IMR-90 (cell line): Measurements from ENCODE around the gene CDC42BPG. TPM values are rescaled to one million over a fixed set of nuclear protein-coding genes. Genes with fewer than 3 reads are reported as not detected.

Experiments used
- ATAC-seq: fragments of 200-7000 bp; cut with Tn5 transposase; 2 replicates; pipeline ENCODE4 v1.9.1; 2020; ENCODE audit warnings: low read depth, mild to moderate bottlenecking, moderate library complexity
- BruUV-seq: library from RNA; stranded (reverse); fragments of 400-500 nt; replicated peaks from 2 replicates; lab custom pipeline; 2021; lab: Mats Ljungman, UMichigan
- CTCF ChIA-PET: fragments of 300-600 bp; formaldehyde crosslinking; extraction: SDS; loops from one replicate; lab custom pipeline; 2021; ENCODE audit warnings: antibody characterized with exemption; lab: Yijun Ruan, JAX
- POLR2A ChIA-PET: fragments of 300-600 bp; sonication (Branson Sonifier 250); formaldehyde crosslinking; loops from one replicate; lab custom pipeline; 2022; ENCODE audit warnings: antibody characterized with exemption; ENCODE audit not compliant: unreplicated experiment; lab: Charles Lee
- DNase-seq: peaks from one replicate; pipeline ENCODE4 v3.0.0; 2013
- H2AFZ ChIP-seq: replicated peaks from 2 replicates; pipeline ENCODE3; 2013; ENCODE audit warnings: low read length, mild to moderate bottlenecking; ENCODE audit not compliant: poor library complexity
- H2AK5ac ChIP-seq: 2 replicates; pipeline ENCODE4 v1.6.1; 2013; ENCODE audit warnings: low read depth, low read length, inconsistent platforms
- H2AK9ac ChIP-seq: replicated peaks from 2 replicates; pipeline ENCODE3; 2013; ENCODE audit warnings: mild to moderate bottlenecking, low read depth, low read length, moderate library complexity; ENCODE audit not compliant: poor library complexity
- H2BK120ac ChIP-seq: 2 replicates; pipeline ENCODE4 v1.6.1; 2013; ENCODE audit warnings: low read depth, low read length, inconsistent platforms
- H2BK15ac ChIP-seq: 3 replicates; pipeline ENCODE4 v1.6.1; 2013; ENCODE audit warnings: low read depth, low read length, inconsistent platforms
- H2BK20ac ChIP-seq: 2 replicates; pipeline ENCODE4 v1.6.1; 2013; ENCODE audit warnings: low read depth, mild to moderate bottlenecking, inconsistent platforms, low read length, moderate library complexity
- H2BK5ac ChIP-seq: 2 replicates; pipeline ENCODE4 v1.6.1; 2013; ENCODE audit warnings: mild to moderate bottlenecking, low read depth, low read length, inconsistent platforms; ENCODE audit not compliant: poor library complexity, severe bottlenecking
- H3K14ac ChIP-seq: replicated peaks from 2 replicates; pipeline ENCODE4 v1.6.1; 2013; ENCODE audit warnings: low read depth, low read length, inconsistent platforms
- H3K18ac ChIP-seq: 2 replicates; pipeline ENCODE4 v1.6.1; 2013; ENCODE audit warnings: low read depth, low read length, control low read depth
- H3K23ac ChIP-seq: 2 replicates; pipeline ENCODE4 v1.6.1; 2013; ENCODE audit warnings: low read depth, low read length, inconsistent platforms
- H3K27ac ChIP-seq: 2 replicates; pipeline ENCODE4 v1.5.1; 2013; ENCODE audit warnings: mild to moderate bottlenecking, control low read depth, low read length; ENCODE audit not compliant: insufficient read depth
- H3K27me3 ChIP-seq: 2 replicates; pipeline ENCODE4 v1.6.1; 2013; ENCODE audit warnings: low read length; ENCODE audit not compliant: control insufficient read depth, insufficient read depth
- H3K36me3 ChIP-seq: 2 replicates; pipeline ENCODE4 v1.6.1; 2013; ENCODE audit warnings: low read length, mixed read lengths; ENCODE audit not compliant: control insufficient read depth, insufficient read depth
- H3K4ac ChIP-seq: 2 replicates; pipeline ENCODE4 v1.6.1; 2013; ENCODE audit warnings: low read depth, low read length, inconsistent platforms
- H3K4me1 ChIP-seq: 2 replicates; pipeline ENCODE4 v1.6.1; 2013; ENCODE audit warnings: low read length, mixed read lengths; ENCODE audit not compliant: control insufficient read depth, insufficient read depth
- H3K4me2 ChIP-seq: 2 replicates; pipeline ENCODE4 v1.6.1; 2013; ENCODE audit warnings: low read depth, mild to moderate bottlenecking, control low read depth, low read length, moderate library complexity
- H3K4me3 ChIP-seq: 2 replicates; pipeline ENCODE4 v1.5.1; 2013; ENCODE audit warnings: low read depth, mild to moderate bottlenecking, control low read depth, low read length, moderate library complexity; ENCODE audit not compliant: insufficient read depth
- H3K56ac ChIP-seq: 2 replicates; pipeline ENCODE4 v1.6.1; 2013; ENCODE audit warnings: low read length, inconsistent platforms; ENCODE audit not compliant: insufficient read depth; ENCODE audit errors: extremely low read depth
- H3K79me1 ChIP-seq, 2 experiments: 2 replicates each; pipeline ENCODE4 v1.6.1; 2013; ENCODE audit warnings: low read length in 2 of 2, inconsistent platforms in 1 of 2, low read depth in 1 of 2
- H3K9ac ChIP-seq: 2 replicates; pipeline ENCODE4 v1.6.1; 2013; ENCODE audit warnings: low read depth, low read length, control low read depth
- H3K9me1 ChIP-seq: 2 replicates; pipeline ENCODE4 v1.6.1; 2013; ENCODE audit warnings: low read length, inconsistent platforms; ENCODE audit not compliant: insufficient read depth
- H3K9me3 ChIP-seq: 2 replicates; pipeline ENCODE4 v1.6.1; 2013; ENCODE audit warnings: low read length; ENCODE audit not compliant: control insufficient read depth, insufficient read depth
- H4K20me1 ChIP-seq: 2 replicates; pipeline ENCODE4 v1.6.1; 2013; ENCODE audit warnings: low read length, inconsistent platforms; ENCODE audit not compliant: insufficient read depth
- H4K5ac ChIP-seq: 2 replicates; pipeline ENCODE4 v1.6.1; 2013; ENCODE audit warnings: mild to moderate bottlenecking, low read depth, low read length, control low read depth
- H4K8ac ChIP-seq, 2 experiments: 2 replicates each; pipeline ENCODE4 v1.6.1; 2013; ENCODE audit warnings: low read depth in 2 of 2, low read length in 2 of 2, control low read depth in 1 of 2, inconsistent platforms in 1 of 2
- H4K91ac ChIP-seq: 2 replicates; pipeline ENCODE4 v1.6.1; 2013; ENCODE audit warnings: low read depth, low read length, inconsistent platforms; ENCODE audit not compliant: insufficient read depth
- CEBPB ChIP-seq: IDR thresholded peaks from 2 replicates; pipeline ENCODE4 v1.6.1; 2012; ENCODE audit warnings: low read depth, low read length, improper control_type of control experiment
- CHD1 ChIP-seq: IDR thresholded peaks from 2 replicates; pipeline ENCODE4 v1.6.1; 2012; ENCODE audit warnings: low read depth, low read length, improper control_type of control experiment
- FOS ChIP-seq: fragments of 150-350 bp; IDR thresholded peaks from 2 replicates; pipeline ENCODE4 v1.6.1; 2016; ENCODE audit warnings: low read depth, low read length
- MAFK ChIP-seq: IDR thresholded peaks from 2 replicates; pipeline ENCODE4 v1.6.1; 2012; ENCODE audit warnings: low read depth, low read length, improper control_type of control experiment
- POLR2A ChIP-seq: IDR thresholded peaks from 2 replicates; pipeline ENCODE4 v1.6.1; 2012; ENCODE audit warnings: mild to moderate bottlenecking, low read depth, low read length
- RCOR1 ChIP-seq: IDR thresholded peaks from 2 replicates; pipeline ENCODE4 v1.6.1; 2012; ENCODE audit warnings: mild to moderate bottlenecking, low read length, improper control_type of control experiment; ENCODE audit not compliant: insufficient replicate concordance
- RFX5 ChIP-seq: IDR thresholded peaks from 2 replicates; pipeline ENCODE4 v1.8.0; 2012; ENCODE audit warnings: low read depth, mild to moderate bottlenecking, low read length, moderate library complexity
- USF2 ChIP-seq: fragments of 150-350 bp; IDR thresholded peaks from 2 replicates; pipeline ENCODE4 v1.6.1; 2017; ENCODE audit warnings: mild to moderate bottlenecking, antibody characterized with exemption, low read length, low read depth
- WGBS, 2 experiments: methylation state at CpG; one replicate each; pipeline versions ENCODE4 v1.1.5 to v1.1.7; 2013; ENCODE audit warnings: missing lambda C conversion rate in 2 of 2; ENCODE audit not compliant: insufficient read length in 1 of 2; ENCODE audit errors: extremely low coverage in 2 of 2; 5-methylcytosine and 5-hydroxymethylcytosine counted together
- dilution Hi-C: fragments of 300-500 bp; cut with HindIII; formaldehyde crosslinking; loops from one replicate; pipeline ENCODE4 v1.14.3; 2018; ENCODE audit warnings: low sequenced_read_pairs; ENCODE audit not compliant: unreplicated experiment
- in situ Hi-C: fragments of 300-500 bp; cut with MboI; formaldehyde crosslinking; loops from 3 replicates; pipeline ENCODE4 v1.14.3; 2019; ENCODE audit warnings: low sequenced_read_pairs, inconsistent platforms, mixed read lengths
- intact Hi-C: fragments of 100-400 bp; cut with micrococcal nuclease; formaldehyde crosslinking; loops from 2 replicates; pipeline ENCODE4 v1.10.0; 2022
- polyA plus RNA-seq, 3 experiments: library from polyadenylated mRNA; depleted of rRNA; stranded (reverse); fragments of >200 nt; gene quantifications; 2 replicates each; pipeline ENCODE4 v1.2.3, GENCODE V29; 2012; ENCODE audit warnings: low replicate concordance in 1 of 3
- total RNA-seq: library from RNA; depleted of rRNA; stranded (reverse); fragments of >200 nt; gene quantifications from 2 replicates; pipeline ENCODE4 v1.2.3, GENCODE V29; 2012

CDC42BPG gene
- total and polyA plus RNA-seq, 2 of the 4 experiments (the other 2 are of a cell fraction), result under 0.01 to 0.12 TPM

- H3K9me1 ChIP-seq, result peaks cover 4% of the 10 kb centered on the region; the same call in 1 of the 2 replicates
- no peak for DNase-seq
- H2AK9ac ChIP-seq, result peak overlapping the region; percentile 8
- BruUV-seq, result no TSS peak
- no peak overlapping the region for H3K14ac ChIP-seq
- ChIA-PET CTCF (no interaction called here), POLR2A (no interaction called here)
- H3K9me3 ChIP-seq, result no peaks in the 10 kb centered on the region
- no peak overlapping the region for H3K56ac ChIP-seq
- H4K20me1 ChIP-seq, result no peaks in the 10 kb centered on the region
- no peak overlapping the region for H2AFZ ChIP-seq
- H2BK120ac ChIP-seq, result no peak overlapping the region
- H3K4me1 ChIP-seq, result no peaks in the 10 kb centered on the region
- intact Hi-C loops, result no loop called here
- no peak overlapping the region for H4K8ac ChIP-seq
- WGBS, 2 experiments, result no CpG with 5 or more reads among the region's 19 CpGs
- H2BK5ac ChIP-seq, result no peak overlapping the region
- H3K36me3 ChIP-seq, result peaks cover 24% of the 10 kb centered on the region
- H3K4me2 ChIP-seq, result no peak overlapping the region
- in situ Hi-C loops, result no loop called here
- H2AK5ac ChIP-seq, result no peak overlapping the region
- no peak for ATAC-seq
- no peak overlapping the region for H2BK20ac ChIP-seq
- no peak overlapping the region for H3K27ac ChIP-seq
- H3K23ac ChIP-seq, result no peak overlapping the region
- H3K9ac ChIP-seq, result no peak overlapping the region
- H3K27me3 ChIP-seq, result no peaks in the 10 kb centered on the region
- no peak overlapping the region for H3K4me3 ChIP-seq
- no peak overlapping the region for H3K4ac ChIP-seq
- no peak overlapping the region for H4K91ac ChIP-seq
- no peak overlapping the region for H2BK15ac ChIP-seq
- TF ChIP-seq RFX5 (no peak), CHD1 (no peak), MAFK (no peak), RCOR1 (no peak), CEBPB (no peak), USF2 (no peak), POLR2A (no peak), FOS (no peak)
- peaks cover 0 to 3% of the 10 kb centered on the region in 2 experiments; a peak in 1 of 4 replicates for H3K79me1 ChIP-seq
- dilution Hi-C loops, result no loop called here
- no peak overlapping the region for H4K5ac ChIP-seq
- no peak overlapping the region for H3K18ac ChIP-seq
Observed at GRCh38 chr11:64796757-64797541, 47.5 kb downstream of the CDC42BPG start.
